Mammary epithelial cell (primary cell): ENCODE results near the gene YTHDF1.

Experiments used
- CTCF ChIP-seq, 2 donors: IDR thresholded peaks in 1 of 2; conservative IDR thresholded peaks in 1 of 2; 2 replicates each; pipeline ENCODE4 v1.5.1; 2011 to 2012; ENCODE audit warnings: inconsistent platforms in 2 of 2, low read length in 2 of 2, mild to moderate bottlenecking in 2 of 2, control low read depth in 1 of 2, low read depth in 1 of 2; ENCODE audit not compliant: insufficient read depth in 1 of 2; ENCODE audit errors: extremely low read depth in 1 of 2
- EZH2 ChIP-seq: IDR thresholded peaks from 2 replicates; pipeline ENCODE4 v1.6.1; 2012; ENCODE audit warnings: low read length, inconsistent platforms, borderline replicate concordance

DNA sequence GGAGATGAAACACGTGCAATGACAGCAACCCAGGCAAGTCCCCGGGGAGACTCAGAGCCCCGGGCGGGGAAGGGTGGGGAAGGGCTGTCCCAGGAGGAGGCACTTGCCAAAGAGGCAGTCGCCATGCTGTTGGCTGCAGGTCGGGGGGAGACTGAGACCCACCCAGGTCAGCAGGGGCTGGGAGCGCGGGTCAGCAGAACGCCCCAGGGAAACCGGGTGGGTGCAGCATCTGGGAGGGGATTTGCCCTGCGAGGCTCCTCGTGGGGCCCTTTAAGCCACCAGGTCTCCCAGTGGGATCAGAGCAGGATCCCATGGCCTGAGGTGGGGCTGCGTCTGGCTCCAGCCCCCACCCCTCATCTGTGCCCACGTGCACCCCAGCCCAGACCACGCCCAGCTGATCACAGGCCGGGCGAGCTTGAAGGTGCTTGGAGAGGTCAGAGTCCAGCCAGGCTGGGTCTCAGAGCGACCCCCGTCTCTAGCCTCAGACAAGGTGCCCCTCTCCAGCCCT is 65.5 kb downstream of the YTHDF1 start:
- TF ChIP-seq CTCF (conservative IDR thresholded peaks at IDR 0.05 in 1 of 2, IDR thresholded peaks at IDR 0.05 in 1 of 2; ENCODE audit: extremely low read depth in 1 of 2, insufficient read depth in 1 of 2, low read depth in 1 of 2, low read length in 2 of 2) = no peak
- TF ChIP-seq EZH2 = no peak
